Hepatocyte (in vitro differentiated cells): ENCODE results near the gene LRRFIP1. TPM values are rescaled to one million over a fixed set of nuclear protein-coding genes. Genes with fewer than 3 reads are reported as not detected.
"Not testable (repeated sequence)": the region's sequence is repeated elsewhere in the genome, so short reads cannot be mapped to it uniquely, and the experiment has no call there.

ENCODE experiments used
- DNase-seq: peaks from one replicate; pipeline ENCODE4 v3.0.0-alpha.2; 2016; ENCODE audit warnings: low spot score
- H2AFZ ChIP-seq: fragments of 200-600 bp; sonication (generic); 2 replicates; pipeline ENCODE4 v1.6.0; 2016; ENCODE audit warnings: antibody characterized with exemption, mild to moderate bottlenecking
- H3K27ac ChIP-seq: fragments of 200-600 bp; sonication (generic); 2 replicates; pipeline ENCODE4 v1.5.1; 2016; ENCODE audit warnings: mild to moderate bottlenecking
- H3K27me3 ChIP-seq: fragments of 200-600 bp; sonication (generic); 2 replicates; pipeline ENCODE4 v1.6.1; 2016
- H3K36me3 ChIP-seq: fragments of 200-600 bp; sonication (generic); replicated peaks from 2 replicates; pipeline ENCODE4 v1.5.1; 2016; ENCODE audit warnings: low read depth; ENCODE audit not compliant: insufficient read depth
- H3K4me1 ChIP-seq: fragments of 200-600 bp; sonication (generic); 2 replicates; pipeline ENCODE4 v1.5.1; 2016; ENCODE audit warnings: mild to moderate bottlenecking, moderate library complexity; ENCODE audit not compliant: insufficient read depth
- H3K4me2 ChIP-seq: fragments of 200-600 bp; sonication (generic); 2 replicates; pipeline ENCODE4 v1.6.0; 2016
- H3K4me3 ChIP-seq: fragments of 200-600 bp; sonication (generic); 2 replicates; pipeline ENCODE4 v1.5.1; 2016; ENCODE audit warnings: mild to moderate bottlenecking
- H3K79me2 ChIP-seq: fragments of 200-600 bp; sonication (generic); 2 replicates; pipeline ENCODE4 v1.6.0; 2017; ENCODE audit warnings: mild to moderate bottlenecking
- H3K9me2 ChIP-seq: fragments of 200-600 bp; sonication (generic); replicated peaks from 2 replicates; pipeline ENCODE4 v1.6.0; 2017; ENCODE audit warnings: mild to moderate bottlenecking; ENCODE audit not compliant: insufficient read depth
- H3K9me3 ChIP-seq: fragments of 200-600 bp; sonication (generic); 2 replicates; pipeline ENCODE4 v1.5.1; 2016; ENCODE audit warnings: low read depth, mild to moderate bottlenecking
- H4K20me1 ChIP-seq: fragments of 200-600 bp; sonication (generic); 2 replicates; pipeline ENCODE4 v1.6.0; 2016; ENCODE audit warnings: mild to moderate bottlenecking; ENCODE audit not compliant: insufficient read depth, poor library complexity, severe bottlenecking
- CTCF ChIP-seq: fragments of 200-600 bp; sonication (generic); IDR thresholded peaks from 2 replicates; pipeline ENCODE4 v1.5.1; 2016; ENCODE audit warnings: antibody characterized with exemption, mild to moderate bottlenecking; ENCODE audit not compliant: poor library complexity
- EZH2 ChIP-seq: fragments of 200-600 bp; sonication (generic); IDR thresholded peaks from 2 replicates; pipeline ENCODE4 v1.6.1; 2016; ENCODE audit warnings: antibody characterized with exemption, mild to moderate bottlenecking, borderline replicate concordance
- EZH2phosphoT487 ChIP-seq: fragments of 200-600 bp; sonication (generic); IDR thresholded peaks from one replicate; pipeline ENCODE4 v1.6.1; 2018; ENCODE audit warnings: antibody characterized with exemption, mild to moderate bottlenecking, low read depth, moderate library complexity; ENCODE audit not compliant: unreplicated experiment, severe bottlenecking
- WGBS: methylation state at CpG from one replicate; pipeline ENCODE4 v1.1.6; 2016; ENCODE audit warnings: low lambda C conversion rate; ENCODE audit errors: missing lambda C conversion rate; 5-methylcytosine and 5-hydroxymethylcytosine counted together
- polyA plus RNA-seq: library from polyadenylated mRNA; unstranded; fragments of >200 nt; fragmentation: Nextera tagmentation; extraction: Ambion mirVana; gene quantifications from 2 replicates; pipeline ENCODE4 v1.2.1, GENCODE V29; 2016
- total RNA-seq: library from RNA; depleted of rRNA; stranded (reverse); fragments of >200 nt; gene quantifications from 2 replicates; pipeline ENCODE4 v1.2.3, GENCODE V29; 2014

Gene LRRFIP1
- total and polyA plus RNA-seq, 2 experiments from 2014 or later = 42.7 to 64.1 TPM

- H4K20me1 ChIP-seq = no peaks in the 10 kb centered on the region
- H3K36me3 ChIP-seq = no peaks in the 10 kb centered on the region
- H2AFZ ChIP-seq = no peak overlapping the region
- H3K79me2 ChIP-seq = peaks cover 12% of the 10 kb centered on the region
- H3K27me3 ChIP-seq = no peaks in the 10 kb centered on the region
- no peak overlapping the region for H3K4me3 ChIP-seq
- H3K4me2 ChIP-seq = no peak overlapping the region
- H3K4me1 ChIP-seq = peaks cover 7% of the 10 kb centered on the region
- H3K9me3 ChIP-seq = no peaks in the 10 kb centered on the region
- no peak overlapping the region for H3K27ac ChIP-seq
- no peaks in the 10 kb centered on the region for H3K9me2 ChIP-seq
- 75% methylated on average over 5 of the region's 5 CpGs for WGBS
- TF ChIP-seq EZH2phosphoT487 = no peak
- peak; percentile 9 for TF ChIP-seq CTCF
- no peak for DNase-seq
Observed at GRCh38 chr2:237685408-237685807, 58.0 kb downstream of the LRRFIP1 start.

GRCh38 chr2:237686659-237687136, 59.3 kb downstream of the LRRFIP1 start:
- 84% methylated on average over 11 of the region's 11 CpGs for WGBS
- H3K27ac ChIP-seq = no peak overlapping the region

GRCh38 chr2:237688081-237688480, 60.7 kb downstream of the LRRFIP1 start:
- H4K20me1 ChIP-seq = peaks cover 3% of the 10 kb centered on the region
- H3K4me2 ChIP-seq = no peak overlapping the region
- H3K79me2 ChIP-seq = peaks cover 20% of the 10 kb centered on the region
- no peak for DNase-seq
- H3K27me3 ChIP-seq = no peaks in the 10 kb centered on the region
- WGBS = 27% methylated on average over 1 of the region's 1 CpG
- TF ChIP-seq EZH2phosphoT487 (no peak), EZH2 (no peak), CTCF (no peak)
- no peaks in the 10 kb centered on the region for H3K9me3 ChIP-seq
- no peaks in the 10 kb centered on the region for H3K36me3 ChIP-seq
- peak overlapping the region; percentile 27 for H3K27ac ChIP-seq
- H3K4me3 ChIP-seq = no peak overlapping the region
- H2AFZ ChIP-seq = no peak overlapping the region
- H3K4me1 ChIP-seq = peaks cover 3% of the 10 kb centered on the region
- no peaks in the 10 kb centered on the region for H3K9me2 ChIP-seq

More at GRCh38 chr2:237686659-237687136, 59.3 kb downstream of the LRRFIP1 start:
- Histone ChIP-seq H3K4me3 (no peak overlapping the region), H3K4me2 (no peak overlapping the region), H3K27me3 (no peaks in the 10 kb centered on the region), H3K9me3 (no peaks in the 10 kb centered on the region), H3K4me1 (peaks cover 4% of the 10 kb centered on the region), H3K36me3 (no peaks in the 10 kb centered on the region), H3K9me2 (no peaks in the 10 kb centered on the region), H3K79me2 (peaks cover 12% of the 10 kb centered on the region), H2AFZ (no peak overlapping the region), H4K20me1 (no peaks in the 10 kb centered on the region)
- TF ChIP-seq CTCF (peak; percentile 6), EZH2phosphoT487 (no peak), EZH2 (no peak)
- no peak for DNase-seq

GRCh38 chr2:237688541-237688940, 61.2 kb downstream of the LRRFIP1 start:
- not testable (repeated sequence) for H3K27ac ChIP-seq, H3K4me3 ChIP-seq, H3K36me3 ChIP-seq, H3K9me3 ChIP-seq, H2AFZ ChIP-seq, H3K9me2 ChIP-seq, H3K4me1 ChIP-seq, DNase-seq, H3K4me2 ChIP-seq, H3K27me3 ChIP-seq, H4K20me1 ChIP-seq
- H3K79me2 ChIP-seq = peaks cover 22% of the 10 kb centered on the region
- 96% methylated on average over 6 of the region's 6 CpGs for WGBS
